Measurements from ENCODE around the gene FNIP2.
"Not testable (repeated sequence)": the region's sequence is repeated elsewhere in the genome, so short reads cannot be mapped to it uniquely, and the experiment has no call there.

FNIP2 gene

DNA sequence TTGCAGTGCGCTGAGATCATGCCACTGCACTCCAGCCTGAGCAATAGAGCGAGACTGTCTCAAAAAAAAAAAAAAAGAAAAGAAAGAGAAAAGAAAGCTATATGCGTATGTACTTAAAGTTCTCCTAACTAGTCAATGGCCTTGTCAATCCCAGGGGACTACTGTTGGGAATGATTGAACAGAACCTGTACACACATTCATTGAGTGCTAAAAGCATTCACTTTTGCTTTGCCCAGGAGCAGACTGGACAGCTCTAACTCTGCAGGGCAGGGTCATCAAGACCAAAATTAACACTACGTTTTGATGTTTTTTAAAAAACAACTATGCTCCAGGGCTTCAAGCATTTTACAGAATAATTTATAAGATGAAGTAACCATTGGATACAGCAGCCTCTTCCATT lies 106.2 kb downstream of the FNIP2 start:
- peaks cover 6% of the 10 kb centered on the region; the same call in 1 of the 2 replicates for H3K36me3 ChIP-seq (ENCODE audit: control insufficient read depth, insufficient read depth, low read length)

GRCh38 chr4:158875455-158875854 lies 106.6 kb downstream of the FNIP2 start:
- Histone ChIP-seq H3K27ac (ENCODE audit: low read depth, low read length) (no peak overlapping the region), H3K9me3 (ENCODE audit: control insufficient read depth, insufficient read depth, low read depth, low read length) (peaks cover under 1% of the 10 kb centered on the region), H3K27me3 (ENCODE audit: control insufficient read depth, insufficient read depth, low read length) (no peaks in the 10 kb centered on the region), H3K4me1 (ENCODE audit: control insufficient read depth, insufficient read depth, low read length) (peaks cover 6% of the 10 kb centered on the region), H3K4me3 (ENCODE audit: low read depth, low read length) (no peak overlapping the region), H3K36me3 (ENCODE audit: control insufficient read depth, insufficient read depth, low read length) (peaks cover 6% of the 10 kb centered on the region; the same call in 1 of the 2 replicates), H3K9ac (ENCODE audit: low read length) (no peak overlapping the region)

More for the DNA sequence above, 106.2 kb downstream of the FNIP2 start:
- H3K27me3 ChIP-seq (ENCODE audit: control insufficient read depth, insufficient read depth, low read length): no peaks in the 10 kb centered on the region
- H3K9ac ChIP-seq (ENCODE audit: low read length): no peak overlapping the region
- no peak overlapping the region for H3K27ac ChIP-seq (ENCODE audit: low read depth, low read length)
- H3K4me3 ChIP-seq (ENCODE audit: low read depth, low read length): no peak overlapping the region
- peaks cover 6% of the 10 kb centered on the region for H3K4me1 ChIP-seq (ENCODE audit: control insufficient read depth, insufficient read depth, low read length)
- no peaks in the 10 kb centered on the region for H3K9me3 ChIP-seq (ENCODE audit: control insufficient read depth, insufficient read depth, low read depth, low read length)

GRCh38 chr4:158877069-158877468 lies 108.2 kb downstream of the FNIP2 start:
- H3K36me3 ChIP-seq (ENCODE audit: control insufficient read depth, insufficient read depth, low read length): peaks cover 6% of the 10 kb centered on the region; the same call in 1 of the 2 replicates
- peaks cover 8% of the 10 kb centered on the region for H3K9me3 ChIP-seq (ENCODE audit: control insufficient read depth, insufficient read depth, low read depth, low read length)
- H3K9ac ChIP-seq (ENCODE audit: low read length): no peak overlapping the region
- H3K27ac ChIP-seq (ENCODE audit: low read depth, low read length): no peak overlapping the region
- H3K4me1 ChIP-seq (ENCODE audit: control insufficient read depth, insufficient read depth, low read length): peaks cover 6% of the 10 kb centered on the region
- H3K4me3 ChIP-seq (ENCODE audit: low read depth, low read length): no peak overlapping the region
- H3K27me3 ChIP-seq (ENCODE audit: control insufficient read depth, insufficient read depth, low read length): no peaks in the 10 kb centered on the region

DNA sequence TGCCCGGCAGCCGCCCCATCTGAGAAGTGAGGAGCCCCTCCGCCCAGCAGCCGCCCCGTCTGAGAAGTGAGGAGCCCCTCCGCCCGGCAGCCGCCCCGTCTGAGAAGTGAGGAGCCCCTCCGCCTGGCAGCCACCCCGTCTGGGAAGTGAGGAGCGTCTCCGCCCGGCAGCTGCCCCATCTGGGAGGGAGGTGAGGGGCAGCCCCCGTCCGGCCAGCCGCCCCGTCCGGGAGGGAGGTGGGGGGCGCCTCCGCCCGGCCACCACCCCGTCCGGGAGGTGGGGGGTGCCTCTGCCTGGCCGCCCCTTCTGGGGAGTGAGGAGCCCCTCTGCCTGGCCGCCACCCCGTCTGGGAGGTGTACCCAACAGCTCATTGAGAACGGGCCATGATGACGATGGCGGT lies 113.3 kb downstream of the FNIP2 start:
- not testable (repeated sequence) for H3K9me3 ChIP-seq (ENCODE audit: control insufficient read depth, insufficient read depth, low read depth, low read length); H3K4me3 ChIP-seq (ENCODE audit: low read depth, low read length); H3K27me3 ChIP-seq (ENCODE audit: control insufficient read depth, insufficient read depth, low read length); H3K36me3 ChIP-seq (ENCODE audit: control insufficient read depth, insufficient read depth, low read length); H3K27ac ChIP-seq (ENCODE audit: low read depth, low read length); H3K9ac ChIP-seq (ENCODE audit: low read length); H3K4me1 ChIP-seq (ENCODE audit: control insufficient read depth, insufficient read depth, low read length)

DNA sequence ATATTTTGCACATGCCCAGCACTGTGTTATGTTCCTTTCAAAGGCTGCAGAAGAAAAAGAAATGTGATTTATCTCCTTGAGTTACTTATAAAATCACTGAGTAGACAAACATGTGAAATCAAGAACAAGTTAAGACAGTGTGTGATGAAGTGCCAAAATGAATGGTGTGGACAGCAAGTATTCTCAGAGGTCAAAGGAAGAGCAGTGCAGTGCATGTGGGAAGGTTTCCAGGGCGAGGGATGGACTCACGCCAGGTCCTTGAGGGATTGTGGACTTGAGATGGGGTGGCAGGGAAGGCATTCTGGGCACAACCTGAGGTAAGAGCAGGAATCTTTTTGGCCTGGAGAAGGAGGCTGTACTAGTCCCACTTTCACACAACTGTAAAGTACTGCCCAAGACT lies 115.5 kb downstream of the FNIP2 start:
- Histone ChIP-seq H3K36me3 (ENCODE audit: control insufficient read depth, insufficient read depth, low read length) (no peaks in the 10 kb centered on the region), H3K27me3 (ENCODE audit: control insufficient read depth, insufficient read depth, low read length) (no peaks in the 10 kb centered on the region), H3K9ac (ENCODE audit: low read length) (no peak overlapping the region), H3K4me3 (ENCODE audit: low read depth, low read length) (no peak overlapping the region), H3K27ac (ENCODE audit: low read depth, low read length) (no peak overlapping the region), H3K9me3 (ENCODE audit: control insufficient read depth, insufficient read depth, low read depth, low read length) (peaks cover 8% of the 10 kb centered on the region), H3K4me1 (ENCODE audit: control insufficient read depth, insufficient read depth, low read length) (no peaks in the 10 kb centered on the region)

DNA sequence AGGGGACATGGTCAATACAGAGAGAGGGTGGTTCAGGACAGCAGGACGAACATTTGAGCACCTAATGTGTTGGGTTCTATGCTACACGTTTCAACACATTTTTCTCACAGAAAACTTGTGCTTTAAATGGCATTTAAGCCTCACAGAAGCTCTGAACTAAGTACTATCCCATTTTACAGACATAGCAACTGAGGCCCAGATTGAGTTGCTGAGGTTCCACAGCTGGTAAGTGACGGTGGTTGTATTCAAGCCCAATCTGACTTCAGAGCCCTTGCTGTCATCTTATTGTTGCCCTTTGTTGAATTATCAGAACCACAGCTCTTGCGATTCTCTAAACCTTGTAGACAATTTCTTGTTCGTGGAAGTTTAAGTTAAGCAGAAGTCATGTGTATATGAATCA lies 116.7 kb downstream of the FNIP2 start:
- Histone ChIP-seq H3K4me1 (ENCODE audit: control insufficient read depth, insufficient read depth, low read length) (peaks cover under 1% of the 10 kb centered on the region; the same call in 1 of the 2 replicates), H3K36me3 (ENCODE audit: control insufficient read depth, insufficient read depth, low read length) (no peaks in the 10 kb centered on the region), H3K9me3 (ENCODE audit: control insufficient read depth, insufficient read depth, low read depth, low read length) (peaks cover 7% of the 10 kb centered on the region), H3K4me3 (ENCODE audit: low read depth, low read length) (no peak overlapping the region), H3K27ac (ENCODE audit: low read depth, low read length) (no peak overlapping the region), H3K9ac (ENCODE audit: low read length) (no peak overlapping the region), H3K27me3 (ENCODE audit: control insufficient read depth, insufficient read depth, low read length) (no peaks in the 10 kb centered on the region)

DNA sequence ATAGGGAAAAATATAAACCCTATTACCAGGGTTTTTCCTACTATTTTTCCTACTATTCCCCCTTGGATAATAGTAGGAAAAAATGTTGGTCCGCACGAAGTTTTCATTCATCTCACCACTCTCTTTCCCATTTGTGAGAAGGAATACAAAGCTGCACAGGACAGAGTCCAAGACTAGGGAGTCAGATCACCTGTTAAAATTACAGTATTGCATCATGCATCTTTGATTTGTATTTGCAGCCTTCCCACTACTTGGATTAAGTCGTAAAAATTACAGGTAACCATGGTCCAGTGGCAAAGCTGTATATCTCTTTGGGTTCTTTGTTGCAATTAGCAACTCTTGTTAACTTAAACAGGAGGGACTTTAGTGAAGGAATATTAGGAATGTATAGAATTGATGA lies 121.5 kb downstream of the FNIP2 start:
- Histone ChIP-seq H3K27me3 (ENCODE audit: control insufficient read depth, insufficient read depth, low read length) (no peaks in the 10 kb centered on the region), H3K9me3 (ENCODE audit: control insufficient read depth, insufficient read depth, low read depth, low read length) (no peaks in the 10 kb centered on the region), H3K27ac (ENCODE audit: low read depth, low read length) (no peak overlapping the region), H3K9ac (ENCODE audit: low read length) (no peak overlapping the region), H3K4me3 (ENCODE audit: low read depth, low read length) (no peak overlapping the region), H3K4me1 (ENCODE audit: control insufficient read depth, insufficient read depth, low read length) (peaks cover 4% of the 10 kb centered on the region; the same call in 1 of the 2 replicates), H3K36me3 (ENCODE audit: control insufficient read depth, insufficient read depth, low read length) (no peaks in the 10 kb centered on the region)

GRCh38 chr4:158891256-158891655 lies 122.4 kb downstream of the FNIP2 start:
- H3K9ac ChIP-seq (ENCODE audit: low read length): no peak overlapping the region
- H3K9me3 ChIP-seq (ENCODE audit: control insufficient read depth, insufficient read depth, low read depth, low read length): no peaks in the 10 kb centered on the region
- no peak overlapping the region for H3K27ac ChIP-seq (ENCODE audit: low read depth, low read length)
- no peak overlapping the region for H3K4me3 ChIP-seq (ENCODE audit: low read depth, low read length)
- H3K4me1 ChIP-seq (ENCODE audit: control insufficient read depth, insufficient read depth, low read length): peaks cover 10% of the 10 kb centered on the region
- no peaks in the 10 kb centered on the region for H3K36me3 ChIP-seq (ENCODE audit: control insufficient read depth, insufficient read depth, low read length)
- H3K27me3 ChIP-seq (ENCODE audit: control insufficient read depth, insufficient read depth, low read length): no peaks in the 10 kb centered on the region

GRCh38 chr4:158894826-158895225 lies 126.0 kb downstream of the FNIP2 start:
- peaks cover 13% of the 10 kb centered on the region for H3K4me1 ChIP-seq (ENCODE audit: control insufficient read depth, insufficient read depth, low read length)
- no peak overlapping the region for H3K4me3 ChIP-seq (ENCODE audit: low read depth, low read length)
- H3K9me3 ChIP-seq (ENCODE audit: control insufficient read depth, insufficient read depth, low read depth, low read length): no peaks in the 10 kb centered on the region
- H3K9ac ChIP-seq (ENCODE audit: low read length): no peak overlapping the region
- H3K27me3 ChIP-seq (ENCODE audit: control insufficient read depth, insufficient read depth, low read length): no peaks in the 10 kb centered on the region
- no peaks in the 10 kb centered on the region for H3K36me3 ChIP-seq (ENCODE audit: control insufficient read depth, insufficient read depth, low read length)
- no peak overlapping the region for H3K27ac ChIP-seq (ENCODE audit: low read depth, low read length)

DNA sequence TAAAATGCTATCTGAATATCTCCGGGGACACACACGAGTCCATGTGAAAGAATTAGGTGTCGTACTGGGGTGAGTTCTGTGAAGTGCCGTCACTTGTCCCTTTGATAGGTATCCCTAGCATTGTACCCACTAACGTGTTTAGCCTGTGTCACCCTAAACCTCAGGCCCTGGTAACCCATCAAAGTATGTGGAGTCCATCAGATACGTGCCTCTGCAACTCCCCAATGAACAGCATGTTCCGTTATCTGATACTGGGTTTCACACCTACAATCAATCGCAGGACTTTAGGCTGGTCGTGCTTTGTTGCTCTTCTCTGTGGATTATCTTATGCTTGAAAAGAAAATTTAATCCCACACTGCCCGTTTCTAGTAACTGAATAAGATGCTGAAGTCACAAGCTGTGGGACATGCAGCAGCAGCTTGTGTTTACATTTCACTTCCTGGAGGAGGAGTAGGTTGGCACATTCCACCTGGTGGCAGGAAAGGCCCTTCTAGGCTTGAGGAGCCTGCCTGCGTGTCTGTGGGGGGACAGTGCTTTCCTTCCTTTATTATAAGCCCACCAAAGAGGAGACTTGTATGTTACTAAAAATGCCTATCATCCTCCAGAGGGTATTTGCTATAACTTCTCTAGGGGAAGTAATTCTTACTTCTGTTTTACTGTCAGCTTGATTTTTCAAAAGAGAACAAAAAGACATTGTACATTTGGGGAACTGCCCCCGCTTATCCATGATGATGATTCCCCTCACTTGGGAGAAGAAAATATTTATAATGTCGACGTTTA lies 127.2 kb downstream of the FNIP2 start:
- no peak overlapping the region for H3K4me3 ChIP-seq (ENCODE audit: low read depth, low read length)
- no peaks in the 10 kb centered on the region for H3K27me3 ChIP-seq (ENCODE audit: control insufficient read depth, insufficient read depth, low read length)
- H3K36me3 ChIP-seq (ENCODE audit: control insufficient read depth, insufficient read depth, low read length): no peaks in the 10 kb centered on the region
- no peaks in the 10 kb centered on the region for H3K9me3 ChIP-seq (ENCODE audit: control insufficient read depth, insufficient read depth, low read depth, low read length)
- H3K9ac ChIP-seq (ENCODE audit: low read length): no peak overlapping the region
- no peak overlapping the region for H3K27ac ChIP-seq (ENCODE audit: low read depth, low read length)
- H3K4me1 ChIP-seq (ENCODE audit: control insufficient read depth, insufficient read depth, low read length): peaks cover 9% of the 10 kb centered on the region

DNA sequence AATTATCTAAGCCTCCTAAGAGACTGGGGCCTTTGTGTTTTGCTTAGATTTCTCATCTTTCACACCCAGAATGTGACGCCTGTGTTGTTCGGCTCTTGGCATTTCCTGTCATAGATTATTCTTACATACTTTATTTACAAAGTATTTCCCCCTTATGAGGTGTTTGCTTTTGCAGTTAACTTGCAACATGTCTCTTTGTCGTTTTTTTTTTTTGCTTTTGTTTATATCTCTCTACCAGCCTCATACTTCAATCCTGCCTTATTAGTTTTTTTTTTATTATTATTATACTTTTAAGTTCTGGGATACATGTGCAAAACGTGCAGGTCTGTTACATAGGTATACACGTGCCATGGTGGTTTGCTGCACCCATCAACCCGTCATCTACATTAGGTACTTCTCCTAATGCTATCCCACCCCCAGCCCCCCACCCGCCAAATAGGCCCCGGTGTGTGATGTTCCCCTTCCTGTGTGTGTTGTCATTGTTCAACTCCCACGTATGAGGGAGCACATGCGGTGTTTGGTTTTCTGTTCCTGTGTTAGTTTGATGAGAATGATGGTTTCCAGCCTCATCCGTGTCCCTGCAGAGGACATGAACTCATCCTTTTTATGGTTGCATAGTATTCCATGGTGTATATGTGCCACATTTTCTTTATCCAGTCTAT lies 127.9 kb downstream of the FNIP2 start:
- not testable (repeated sequence) for H3K9ac ChIP-seq (ENCODE audit: low read length); H3K27ac ChIP-seq (ENCODE audit: low read depth, low read length); H3K27me3 ChIP-seq (ENCODE audit: control insufficient read depth, insufficient read depth, low read length); H3K4me1 ChIP-seq (ENCODE audit: control insufficient read depth, insufficient read depth, low read length); H3K4me3 ChIP-seq (ENCODE audit: low read depth, low read length); H3K9me3 ChIP-seq (ENCODE audit: control insufficient read depth, insufficient read depth, low read depth, low read length); H3K36me3 ChIP-seq (ENCODE audit: control insufficient read depth, insufficient read depth, low read length)

Data from HUES6 (cell line).